Glutamatergic neuron (in vitro differentiated cells): ENCODE data around the gene KLHL2. TPM values are rescaled to one million over a fixed set of nuclear protein-coding genes. Genes with fewer than 3 reads are reported as not detected.
"Not testable (repeated sequence)": the region's sequence is repeated elsewhere in the genome, so short reads cannot be mapped to it uniquely, and the experiment has no call there.

Experiments
- DNase-seq: peaks from one replicate; pipeline ENCODE4 v3.0.0; 2022
- H3K27ac Mint-ChIP-seq: one replicate; pipeline ENCODE4 v1.8.0; 2020; ENCODE audit warnings: mild to moderate bottlenecking, mixed read lengths, inconsistent platforms; ENCODE audit not compliant: unreplicated experiment
- H3K27me3 Mint-ChIP-seq: one replicate; pipeline ENCODE4 v1.8.0; 2020; ENCODE audit warnings: mild to moderate bottlenecking, moderate library complexity, mixed read lengths, inconsistent platforms; ENCODE audit not compliant: unreplicated experiment
- H3K36me3 Mint-ChIP-seq: one replicate; pipeline ENCODE4 v1.8.0; 2020; ENCODE audit warnings: mild to moderate bottlenecking, mixed read lengths, inconsistent platforms; ENCODE audit not compliant: unreplicated experiment
- H3K4me1 Mint-ChIP-seq: one replicate; pipeline ENCODE4 v1.8.0; 2020; ENCODE audit warnings: mild to moderate bottlenecking, low read depth, mixed read lengths, inconsistent platforms; ENCODE audit not compliant: unreplicated experiment
- H3K4me3 Mint-ChIP-seq: one replicate; pipeline ENCODE4 v1.8.0; 2020; ENCODE audit warnings: mild to moderate bottlenecking, mixed read lengths, inconsistent platforms; ENCODE audit not compliant: unreplicated experiment
- H3K9me3 Mint-ChIP-seq: one replicate; pipeline ENCODE4 v1.8.0; 2020; ENCODE audit warnings: mild to moderate bottlenecking, moderate library complexity, mixed read lengths, inconsistent platforms; ENCODE audit not compliant: unreplicated experiment
- CTCF ChIP-seq: fragments of 200-600 bp; sonication (generic); IDR thresholded peaks from one replicate; pipeline ENCODE4 v1.5.0; 2021; ENCODE audit not compliant: partially characterized antibody, unreplicated experiment
- total RNA-seq: library from RNA; stranded (reverse); fragmentation: NEBNext Ultra II Directional; extraction: Animal tissue kit (Norgen Biotek cat#: 25700); gene quantifications from one replicate; pipeline ENCODE4 v1.2.1, GENCODE V29; 2021; ENCODE audit not compliant: unreplicated experiment

KLHL2 gene
- total RNA-seq, 1 donor from 2014 or later: 19.7 TPM

GRCh38 chr4:165217325-165217724, 10.0 kb downstream of the KLHL2 start:
- Mint-ChIP-seq H3K9me3 (peaks cover 2% of the 10 kb centered on the region), H3K27ac (no peak overlapping the region), H3K27me3 (peaks cover 2% of the 10 kb centered on the region), H3K4me3 (no peak overlapping the region), H3K4me1 (peaks cover 3% of the 10 kb centered on the region), H3K36me3 (no peaks in the 10 kb centered on the region)
- TF ChIP-seq CTCF: no peak
- DNase-seq: no peak

DNA sequence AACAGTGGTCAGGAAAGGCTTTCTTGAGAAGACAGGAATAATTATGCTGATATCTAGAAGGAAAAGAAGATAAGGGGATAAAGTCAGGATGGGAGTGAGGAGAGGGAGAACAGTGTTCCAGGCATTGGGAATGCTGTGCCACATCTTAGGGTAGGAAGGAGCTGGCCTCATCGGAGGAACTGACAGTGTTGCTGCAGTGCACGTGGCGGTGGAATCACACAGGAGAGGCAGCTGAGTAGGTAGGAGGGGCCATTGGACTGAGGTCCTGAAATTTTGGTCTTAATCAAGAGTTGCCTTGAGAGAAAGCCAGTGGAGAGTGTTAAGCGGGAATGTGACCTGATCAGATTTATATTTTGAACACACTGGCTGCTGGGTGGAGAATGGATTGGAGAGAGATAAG, 13.9 kb downstream of the KLHL2 start:
- not testable (repeated sequence) for H3K4me3 Mint-ChIP-seq, H3K27ac Mint-ChIP-seq, H3K9me3 Mint-ChIP-seq, H3K27me3 Mint-ChIP-seq, H3K36me3 Mint-ChIP-seq, H3K4me1 Mint-ChIP-seq, DNase-seq

DNA sequence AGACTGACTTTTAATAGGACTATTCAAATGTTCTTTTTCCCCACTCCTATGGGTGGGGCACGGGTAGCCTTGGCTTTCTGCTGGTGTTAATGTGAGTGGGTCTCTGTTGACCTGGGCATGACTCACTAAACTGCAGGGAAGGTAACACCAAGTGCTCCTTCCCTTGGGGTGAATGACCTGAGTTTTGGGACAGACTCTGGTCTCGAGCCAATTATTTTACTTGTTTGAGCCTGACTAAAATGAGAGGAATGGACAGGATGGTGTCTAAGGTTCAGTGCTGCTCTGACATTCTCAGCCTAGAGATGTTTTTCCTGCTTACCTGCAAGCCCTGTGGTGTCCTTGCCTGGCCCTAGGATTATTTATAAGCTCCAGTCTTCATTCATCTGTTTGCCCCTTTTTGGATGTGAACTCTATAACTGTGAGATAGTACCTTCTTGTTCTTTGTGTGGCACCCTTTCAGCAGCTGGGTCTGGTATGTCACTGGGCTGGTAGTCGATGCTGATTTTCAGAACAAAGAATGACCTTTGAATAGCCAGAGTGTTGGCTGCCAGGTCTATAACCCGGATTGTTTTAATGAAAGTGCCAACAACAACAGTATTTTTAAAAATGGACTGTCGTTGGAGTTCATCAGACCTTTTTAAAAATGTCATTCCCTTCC, 14.8 kb downstream of the KLHL2 start:
- H3K9me3 Mint-ChIP-seq, H3K4me3 Mint-ChIP-seq, H3K27me3 Mint-ChIP-seq, H3K27ac Mint-ChIP-seq, H3K36me3 Mint-ChIP-seq, H3K4me1 Mint-ChIP-seq, DNase-seq: not testable (repeated sequence)

DNA sequence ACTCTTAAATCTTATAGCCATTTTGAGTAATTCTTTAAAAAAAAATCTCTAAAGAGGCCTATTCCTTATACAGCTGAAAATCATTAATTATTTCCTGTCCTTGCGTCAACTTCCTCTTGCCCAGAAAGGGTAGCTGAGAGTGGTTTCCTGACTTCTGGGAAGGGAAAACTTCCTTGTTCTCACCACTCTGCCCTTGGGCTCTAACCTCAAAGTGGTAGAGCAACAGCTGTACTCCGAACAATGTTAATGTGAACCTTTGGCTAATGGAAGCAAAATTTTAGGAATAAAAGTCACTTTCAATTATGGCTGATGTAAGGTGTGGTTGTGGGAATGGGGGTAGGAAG, 15.3 kb downstream of the KLHL2 start:
- Mint-ChIP-seq H3K9me3 (peaks cover 2% of the 10 kb centered on the region), H3K36me3 (no peaks in the 10 kb centered on the region), H3K4me3 (no peak overlapping the region), H3K27me3 (no peaks in the 10 kb centered on the region), H3K4me1 (peaks cover 3% of the 10 kb centered on the region), H3K27ac (no peak overlapping the region)
- no peak for TF ChIP-seq CTCF
- no peak for DNase-seq

DNA sequence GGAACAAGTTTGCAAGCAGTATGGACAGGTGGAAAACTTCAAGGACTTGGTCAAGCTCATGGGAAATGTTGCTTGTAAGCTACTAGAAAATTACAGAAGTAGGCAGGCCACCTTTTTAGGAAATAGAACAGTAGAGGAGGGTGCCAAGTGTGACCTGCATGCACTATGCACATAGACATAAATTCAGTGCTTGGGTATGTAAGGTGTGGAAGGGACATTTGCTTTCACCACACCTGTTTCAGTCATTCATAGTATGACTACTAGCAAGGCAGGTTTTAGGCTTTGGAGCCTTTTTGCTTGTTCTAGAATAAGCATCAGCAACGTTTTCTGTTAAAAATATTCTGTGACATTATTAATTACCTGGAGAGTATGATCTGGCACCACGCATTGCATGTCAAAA, 20.0 kb downstream of the KLHL2 start:
- not testable (repeated sequence) for DNase-seq, H3K36me3 Mint-ChIP-seq, H3K4me1 Mint-ChIP-seq, H3K27me3 Mint-ChIP-seq, H3K27ac Mint-ChIP-seq, H3K4me3 Mint-ChIP-seq, H3K9me3 Mint-ChIP-seq

DNA sequence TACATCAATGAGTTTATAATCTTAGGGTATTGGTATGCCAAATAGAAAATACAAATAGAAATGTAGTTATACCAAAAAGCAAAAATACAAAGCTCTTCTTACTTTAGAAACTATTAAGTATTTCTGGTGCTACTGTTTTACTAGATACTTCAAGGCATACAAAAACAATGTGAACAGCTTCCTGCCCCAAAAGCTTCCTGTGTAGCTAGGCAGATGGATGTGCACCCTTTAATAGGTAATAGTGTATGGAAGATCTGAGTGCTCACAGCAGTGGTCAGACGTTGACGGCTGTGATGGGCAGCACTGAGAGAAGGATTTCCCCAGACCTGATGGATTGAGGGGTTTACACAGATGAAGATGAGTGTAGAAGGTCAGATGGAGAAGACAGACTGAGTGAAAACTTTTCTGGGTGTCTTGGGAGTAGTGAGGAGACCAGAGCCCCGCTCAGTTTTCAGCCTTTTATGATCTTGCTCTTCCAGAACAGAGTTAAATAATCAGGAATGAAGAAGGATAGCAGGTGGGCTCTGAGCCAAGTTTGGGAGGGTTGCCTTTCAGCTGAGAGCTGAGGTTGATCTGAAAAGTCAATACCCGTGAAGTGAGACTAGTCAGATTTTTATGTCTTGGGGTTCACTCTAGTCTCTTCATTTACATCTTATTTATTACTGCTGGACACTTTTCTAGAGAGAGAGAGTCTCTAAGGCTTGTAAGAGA, 22.3 kb downstream of the KLHL2 start:
- H3K4me3 Mint-ChIP-seq: not testable (repeated sequence)

DNA sequence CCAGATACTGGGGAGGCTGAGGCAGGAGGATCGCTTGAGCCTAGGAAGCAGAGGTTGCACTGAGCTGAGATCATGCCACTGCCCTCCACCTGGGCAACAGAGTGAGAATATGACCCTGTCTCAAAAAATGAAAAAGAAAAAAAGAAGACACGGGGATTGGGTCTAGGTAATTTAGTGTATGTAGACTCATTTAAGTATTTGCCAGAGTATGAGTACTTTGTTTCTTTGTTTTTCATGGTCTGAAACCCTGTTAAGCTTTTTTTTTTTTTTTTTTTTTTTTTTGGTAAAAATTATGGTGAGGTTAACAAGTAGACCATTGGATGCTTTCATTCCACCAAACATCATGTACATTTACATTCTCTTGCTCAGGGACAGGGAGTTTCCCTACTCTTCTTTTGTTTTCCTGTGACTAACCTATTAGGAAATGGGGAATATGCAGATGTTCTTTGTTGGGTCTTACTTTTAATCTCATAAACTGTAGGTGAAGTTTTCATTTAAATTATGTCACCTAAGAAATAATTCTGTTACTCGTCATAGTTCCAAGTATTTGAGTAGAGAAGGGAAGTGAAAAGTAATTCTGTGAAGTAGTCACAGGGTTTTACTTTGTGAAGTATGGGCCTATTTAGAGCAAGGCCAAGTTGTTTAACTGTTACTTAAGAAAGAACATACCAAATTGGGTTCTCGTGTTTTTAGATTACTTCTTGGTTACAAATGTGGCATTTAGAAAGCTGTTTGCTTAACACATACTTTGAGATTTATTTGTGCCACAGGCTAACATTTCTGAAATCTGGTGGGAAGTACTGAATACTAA, 25.5 kb downstream of the KLHL2 start:
- not testable (repeated sequence) for H3K27me3 Mint-ChIP-seq, H3K36me3 Mint-ChIP-seq, DNase-seq, H3K4me3 Mint-ChIP-seq, H3K27ac Mint-ChIP-seq, H3K4me1 Mint-ChIP-seq, H3K9me3 Mint-ChIP-seq

More for the DNA sequence above, 22.3 kb downstream of the KLHL2 start:
- H3K27ac Mint-ChIP-seq, DNase-seq, H3K27me3 Mint-ChIP-seq, H3K4me1 Mint-ChIP-seq, H3K9me3 Mint-ChIP-seq, H3K36me3 Mint-ChIP-seq: not testable (repeated sequence)
